Gastrocnemius medialis (tissue), 4 donors: Measurements from ENCODE around the gene DNMT3L.

Experiments
- POLR2A ChIP-seq, 2 donors: fragments of 450-650 bp; IDR thresholded peaks; one replicate each; pipeline ENCODE4 v1.6.1; 2017; ENCODE audit warnings: antibody characterized with exemption in 2 of 2, mild to moderate bottlenecking in 2 of 2, moderate library complexity in 2 of 2
- TF ChIP-seq, protein P1 (sequence below), 5 experiments: fragments of 450-650 bp in 3 of 5; fragments of 200-600 bp in 2 of 5; sonication (generic) in 2 of 5; IDR thresholded peaks in 4 of 5; conservative IDR thresholded peaks in 1 of 5; 1 replicate in 4 of 5; 2 replicates in 1 of 5; pipeline ENCODE4 v1.5.1; 2016 to 2019; ENCODE audit warnings: antibody characterized with exemption in 5 of 5, mild to moderate bottlenecking in 3 of 5, moderate library complexity in 3 of 5

- no peak for TF ChIP-seq POLR2A (IDR thresholded peaks at IDR 0.05)
- TF ChIP-seq, protein P1, sequence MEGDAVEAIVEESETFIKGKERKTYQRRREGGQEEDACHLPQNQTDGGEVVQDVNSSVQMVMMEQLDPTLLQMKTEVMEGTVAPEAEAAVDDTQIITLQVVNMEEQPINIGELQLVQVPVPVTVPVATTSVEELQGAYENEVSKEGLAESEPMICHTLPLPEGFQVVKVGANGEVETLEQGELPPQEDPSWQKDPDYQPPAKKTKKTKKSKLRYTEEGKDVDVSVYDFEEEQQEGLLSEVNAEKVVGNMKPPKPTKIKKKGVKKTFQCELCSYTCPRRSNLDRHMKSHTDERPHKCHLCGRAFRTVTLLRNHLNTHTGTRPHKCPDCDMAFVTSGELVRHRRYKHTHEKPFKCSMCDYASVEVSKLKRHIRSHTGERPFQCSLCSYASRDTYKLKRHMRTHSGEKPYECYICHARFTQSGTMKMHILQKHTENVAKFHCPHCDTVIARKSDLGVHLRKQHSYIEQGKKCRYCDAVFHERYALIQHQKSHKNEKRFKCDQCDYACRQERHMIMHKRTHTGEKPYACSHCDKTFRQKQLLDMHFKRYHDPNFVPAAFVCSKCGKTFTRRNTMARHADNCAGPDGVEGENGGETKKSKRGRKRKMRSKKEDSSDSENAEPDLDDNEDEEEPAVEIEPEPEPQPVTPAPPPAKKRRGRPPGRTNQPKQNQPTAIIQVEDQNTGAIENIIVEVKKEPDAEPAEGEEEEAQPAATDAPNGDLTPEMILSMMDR (IDR thresholded peaks at IDR 0.05 in 4 of 5, conservative IDR thresholded peaks at IDR 0.05 in 1 of 5), result no peak
Observed at GRCh38 chr21:44289381-44290010, 27.8 kb upstream of the DNMT3L start.
